ENCODE data around the gene SYCP2.

SYCP2 gene

GRCh38 chr20:59933296-59933848 lies at the start of gene SYCP2:
TSS of gene SYCP2 (minus strand) at chr20:59933637. CDS start at chr20:59922413, 11,224 bp downstream.
- no peaks in the 10 kb centered on the region for H3K36me3 ChIP-seq (ENCODE audit: control insufficient read depth in 5 of 5, insufficient read depth in 5 of 5, low read length in 5 of 5)
- H3K9me3 ChIP-seq (ENCODE audit: control insufficient read depth in 5 of 5, low read length in 5 of 5), result no peaks in the 10 kb centered on the region
- H3K9ac ChIP-seq (ENCODE audit: low read length in 5 of 5), result peak within 1 kb of the TSS in 3 of 5 donors; percentile 48 to 57 (median 55)
- H3K27me3 ChIP-seq (ENCODE audit: control insufficient read depth in 5 of 5, insufficient read depth in 4 of 5, low read length in 5 of 5), result no peaks in the 10 kb centered on the region
- peaks cover 4 to 40% (median 26%) of the 10 kb centered on the region in 5 donors for H3K4me1 ChIP-seq (ENCODE audit: control insufficient read depth in 5 of 5, insufficient read depth in 5 of 5, low read length in 5 of 5)
- H3K4me3 ChIP-seq (ENCODE audit: low read depth in 1 of 5, low read length in 5 of 5), result peak within 1 kb of the TSS; percentile 55 to 85 (median 71)
- peak within 1 kb of the TSS; percentile 9 for H3K27ac ChIP-seq (ENCODE audit: low read depth, low read length)

GRCh38 chr20:59983076-59983475 lies 49.6 kb upstream of the SYCP2 start:
- Histone ChIP-seq H3K9me3 (ENCODE audit: control insufficient read depth in 5 of 5, low read length in 5 of 5) (no peaks in the 10 kb centered on the region), H3K4me3 (ENCODE audit: low read depth in 1 of 5, low read length in 5 of 5) (no peak overlapping the region), H3K27me3 (ENCODE audit: control insufficient read depth in 5 of 5, insufficient read depth in 4 of 5, low read length in 5 of 5) (no peaks in the 10 kb centered on the region), H3K27ac (ENCODE audit: low read depth, low read length) (no peak overlapping the region), H3K4me1 (ENCODE audit: control insufficient read depth in 5 of 5, insufficient read depth in 5 of 5, low read length in 5 of 5) (no peaks in the 10 kb centered on the region), H3K9ac (ENCODE audit: low read length in 5 of 5) (no peak overlapping the region), H3K36me3 (ENCODE audit: control insufficient read depth in 5 of 5, insufficient read depth in 5 of 5, low read length in 5 of 5) (peaks cover 0 to 5% (median 0%) of the 10 kb centered on the region in 5 donors)

- no peak overlapping the region for H3K27ac ChIP-seq (ENCODE audit: low read depth, low read length)
- H3K9me3 ChIP-seq (ENCODE audit: control insufficient read depth in 5 of 5, low read length in 5 of 5), result no peaks in the 10 kb centered on the region
- no peak overlapping the region for H3K9ac ChIP-seq (ENCODE audit: low read length in 5 of 5)
- no peaks in the 10 kb centered on the region for H3K27me3 ChIP-seq (ENCODE audit: control insufficient read depth in 5 of 5, insufficient read depth in 4 of 5, low read length in 5 of 5)
- H3K4me1 ChIP-seq (ENCODE audit: control insufficient read depth in 5 of 5, insufficient read depth in 5 of 5, low read length in 5 of 5), result peaks cover 0 to 5% (median 0%) of the 10 kb centered on the region in 5 donors
- no peak overlapping the region for H3K4me3 ChIP-seq (ENCODE audit: low read depth in 1 of 5, low read length in 5 of 5)
- no peaks in the 10 kb centered on the region for H3K36me3 ChIP-seq (ENCODE audit: control insufficient read depth in 5 of 5, insufficient read depth in 5 of 5, low read length in 5 of 5)
Observed at GRCh38 chr20:59977086-59977485, 43.6 kb upstream of the SYCP2 start.

- Histone ChIP-seq H3K9ac (ENCODE audit: low read length in 5 of 5) (no peak overlapping the region), H3K27me3 (ENCODE audit: control insufficient read depth in 5 of 5, insufficient read depth in 4 of 5, low read length in 5 of 5) (no peaks in the 10 kb centered on the region), H3K36me3 (ENCODE audit: control insufficient read depth in 5 of 5, insufficient read depth in 5 of 5, low read length in 5 of 5) (no peaks in the 10 kb centered on the region), H3K27ac (ENCODE audit: low read depth, low read length) (no peak overlapping the region), H3K4me1 (ENCODE audit: control insufficient read depth in 5 of 5, insufficient read depth in 5 of 5, low read length in 5 of 5) (peaks cover 0 to 8% (median 0%) of the 10 kb centered on the region in 5 donors), H3K9me3 (ENCODE audit: control insufficient read depth in 5 of 5, low read length in 5 of 5) (no peaks in the 10 kb centered on the region), H3K4me3 (ENCODE audit: low read depth in 1 of 5, low read length in 5 of 5) (no peak overlapping the region)
Observed at GRCh38 chr20:59976156-59976782, 42.8 kb upstream of the SYCP2 start.

- Histone ChIP-seq H3K27ac (ENCODE audit: low read depth, low read length) (no peak overlapping the region), H3K27me3 (ENCODE audit: control insufficient read depth in 5 of 5, insufficient read depth in 4 of 5, low read length in 5 of 5) (no peaks in the 10 kb centered on the region), H3K4me3 (ENCODE audit: low read depth in 1 of 5, low read length in 5 of 5) (no peak overlapping the region), H3K4me1 (ENCODE audit: control insufficient read depth in 5 of 5, insufficient read depth in 5 of 5, low read length in 5 of 5) (peaks cover 0 to 8% (median 0%) of the 10 kb centered on the region in 5 donors), H3K9me3 (ENCODE audit: control insufficient read depth in 5 of 5, low read length in 5 of 5) (no peaks in the 10 kb centered on the region), H3K9ac (ENCODE audit: low read length in 5 of 5) (no peak overlapping the region), H3K36me3 (ENCODE audit: control insufficient read depth in 5 of 5, insufficient read depth in 5 of 5, low read length in 5 of 5) (no peaks in the 10 kb centered on the region)
Observed at GRCh38 chr20:59972037-59972801, 38.8 kb upstream of the SYCP2 start.

GRCh38 chr20:59971428-59971827 lies 38.0 kb upstream of the SYCP2 start:
- H3K9ac ChIP-seq (ENCODE audit: low read length in 5 of 5), result no peak overlapping the region
- no peak overlapping the region for H3K4me3 ChIP-seq (ENCODE audit: low read depth in 1 of 5, low read length in 5 of 5)
- peaks cover 0 to 8% (median 0%) of the 10 kb centered on the region in 5 donors for H3K4me1 ChIP-seq (ENCODE audit: control insufficient read depth in 5 of 5, insufficient read depth in 5 of 5, low read length in 5 of 5)
- H3K36me3 ChIP-seq (ENCODE audit: control insufficient read depth in 5 of 5, insufficient read depth in 5 of 5, low read length in 5 of 5), result no peaks in the 10 kb centered on the region
- no peaks in the 10 kb centered on the region for H3K9me3 ChIP-seq (ENCODE audit: control insufficient read depth in 5 of 5, low read length in 5 of 5)
- H3K27ac ChIP-seq (ENCODE audit: low read depth, low read length), result no peak overlapping the region
- no peaks in the 10 kb centered on the region for H3K27me3 ChIP-seq (ENCODE audit: control insufficient read depth in 5 of 5, insufficient read depth in 4 of 5, low read length in 5 of 5)

- H3K9me3 ChIP-seq (ENCODE audit: control insufficient read depth in 5 of 5, low read length in 5 of 5), result no peaks in the 10 kb centered on the region
- H3K4me1 ChIP-seq (ENCODE audit: control insufficient read depth in 5 of 5, insufficient read depth in 5 of 5, low read length in 5 of 5), result no peaks in the 10 kb centered on the region
- H3K27ac ChIP-seq (ENCODE audit: low read depth, low read length), result no peak overlapping the region
- no peak overlapping the region for H3K4me3 ChIP-seq (ENCODE audit: low read depth in 1 of 5, low read length in 5 of 5)
- H3K9ac ChIP-seq (ENCODE audit: low read length in 5 of 5), result no peak overlapping the region
- no peaks in the 10 kb centered on the region for H3K27me3 ChIP-seq (ENCODE audit: control insufficient read depth in 5 of 5, insufficient read depth in 4 of 5, low read length in 5 of 5)
- H3K36me3 ChIP-seq (ENCODE audit: control insufficient read depth in 5 of 5, insufficient read depth in 5 of 5, low read length in 5 of 5), result no peaks in the 10 kb centered on the region
Observed at GRCh38 chr20:59966428-59966827, 33.0 kb upstream of the SYCP2 start.

- Histone ChIP-seq H3K9ac (ENCODE audit: low read length in 5 of 5) (no peak overlapping the region), H3K9me3 (ENCODE audit: control insufficient read depth in 5 of 5, low read length in 5 of 5) (no peaks in the 10 kb centered on the region), H3K27me3 (ENCODE audit: control insufficient read depth in 5 of 5, insufficient read depth in 4 of 5, low read length in 5 of 5) (no peaks in the 10 kb centered on the region), H3K4me1 (ENCODE audit: control insufficient read depth in 5 of 5, insufficient read depth in 5 of 5, low read length in 5 of 5) (no peaks in the 10 kb centered on the region), H3K27ac (ENCODE audit: low read depth, low read length) (no peak overlapping the region), H3K36me3 (ENCODE audit: control insufficient read depth in 5 of 5, insufficient read depth in 5 of 5, low read length in 5 of 5) (peaks cover 0 to 6% (median 0%) of the 10 kb centered on the region in 5 donors), H3K4me3 (ENCODE audit: low read depth in 1 of 5, low read length in 5 of 5) (no peak overlapping the region)
Observed at GRCh38 chr20:59962155-59962554, 28.7 kb upstream of the SYCP2 start.

GRCh38 chr20:59961423-59961822 lies 28.0 kb upstream of the SYCP2 start:
- Histone ChIP-seq H3K27ac (ENCODE audit: low read depth, low read length) (no peak overlapping the region), H3K4me1 (ENCODE audit: control insufficient read depth in 5 of 5, insufficient read depth in 5 of 5, low read length in 5 of 5) (no peaks in the 10 kb centered on the region), H3K27me3 (ENCODE audit: control insufficient read depth in 5 of 5, insufficient read depth in 4 of 5, low read length in 5 of 5) (no peaks in the 10 kb centered on the region), H3K9ac (ENCODE audit: low read length in 5 of 5) (no peak overlapping the region), H3K9me3 (ENCODE audit: control insufficient read depth in 5 of 5, low read length in 5 of 5) (no peaks in the 10 kb centered on the region), H3K4me3 (ENCODE audit: low read depth in 1 of 5, low read length in 5 of 5) (no peak overlapping the region), H3K36me3 (ENCODE audit: control insufficient read depth in 5 of 5, insufficient read depth in 5 of 5, low read length in 5 of 5) (peaks cover 0 to 6% (median 0%) of the 10 kb centered on the region in 5 donors)

- Histone ChIP-seq H3K27ac (ENCODE audit: low read depth, low read length) (no peak overlapping the region), H3K36me3 (ENCODE audit: control insufficient read depth in 5 of 5, insufficient read depth in 5 of 5, low read length in 5 of 5) (peaks cover 0 to 6% (median 0%) of the 10 kb centered on the region in 5 donors), H3K4me1 (ENCODE audit: control insufficient read depth in 5 of 5, insufficient read depth in 5 of 5, low read length in 5 of 5) (no peaks in the 10 kb centered on the region), H3K9me3 (ENCODE audit: control insufficient read depth in 5 of 5, low read length in 5 of 5) (no peaks in the 10 kb centered on the region), H3K27me3 (ENCODE audit: control insufficient read depth in 5 of 5, insufficient read depth in 4 of 5, low read length in 5 of 5) (no peaks in the 10 kb centered on the region), H3K4me3 (ENCODE audit: low read depth in 1 of 5, low read length in 5 of 5) (no peak overlapping the region), H3K9ac (ENCODE audit: low read length in 5 of 5) (no peak overlapping the region)
Observed at GRCh38 chr20:59958626-59959025, 25.2 kb upstream of the SYCP2 start.

Data from subcutaneous abdominal adipose tissue (tissue), 5 donors.